GM23248 (cell line): Measurements from ENCODE around the gene TFEC. TPM values are rescaled to one million over a fixed set of nuclear protein-coding genes. Genes with fewer than 3 reads are reported as not detected.

ENCODE experiments used
- DNase-seq: peaks from one replicate; pipeline ENCODE4 v3.0.0-alpha.2; 2015
- H2AFZ ChIP-seq: fragments of 200-600 bp; sonication (generic); 2 replicates; pipeline ENCODE4 v1.6.1; 2016; ENCODE audit warnings: antibody characterized with exemption
- H3F3A ChIP-seq: fragments of 200-600 bp; sonication (generic); 2 replicates; pipeline ENCODE4 v1.6.1; 2016; ENCODE audit warnings: mild to moderate bottlenecking, antibody characterized with exemption, mixed run types; ENCODE audit not compliant: insufficient read depth
- H3K27ac ChIP-seq: fragments of 200-600 bp; sonication (generic); 2 replicates; pipeline ENCODE4 v1.5.1; 2016; ENCODE audit warnings: mild to moderate bottlenecking
- H3K27me3 ChIP-seq: fragments of 200-600 bp; sonication (generic); replicated peaks from 2 replicates; pipeline ENCODE4 v1.6.1; 2016; ENCODE audit warnings: mild to moderate bottlenecking; ENCODE audit not compliant: insufficient read depth
- H3K36me3 ChIP-seq: fragments of 200-600 bp; sonication (generic); 2 replicates; pipeline ENCODE4 v1.6.1; 2016; ENCODE audit warnings: low read depth, mild to moderate bottlenecking
- H3K4me1 ChIP-seq: fragments of 200-600 bp; sonication (generic); 2 replicates; pipeline ENCODE4 v1.6.1; 2016; ENCODE audit warnings: mild to moderate bottlenecking; ENCODE audit not compliant: insufficient read depth
- H3K4me2 ChIP-seq: fragments of 200-600 bp; sonication (generic); one replicate; pipeline ENCODE4 v1.6.1; 2016; ENCODE audit warnings: mild to moderate bottlenecking; ENCODE audit not compliant: unreplicated experiment
- H3K4me3 ChIP-seq: fragments of 200-600 bp; sonication (generic); 2 replicates; pipeline ENCODE4 v1.5.1; 2016; ENCODE audit warnings: mild to moderate bottlenecking
- H3K79me2 ChIP-seq: fragments of 200-600 bp; sonication (generic); 2 replicates; pipeline ENCODE4 v1.6.1; 2016; ENCODE audit warnings: mild to moderate bottlenecking; ENCODE audit not compliant: insufficient read depth
- H3K9ac ChIP-seq: fragments of 200-600 bp; sonication (generic); 2 replicates; pipeline ENCODE4 v1.6.1; 2016; ENCODE audit warnings: mild to moderate bottlenecking
- H3K9me2 ChIP-seq: fragments of 200-600 bp; sonication (generic); 2 replicates; pipeline ENCODE4 v1.6.1; 2016; ENCODE audit warnings: mixed run types, mild to moderate bottlenecking, moderate library complexity; ENCODE audit not compliant: insufficient read depth
- H3K9me3 ChIP-seq: fragments of 200-600 bp; sonication (generic); one replicate; pipeline ENCODE4 v1.6.1; 2017; ENCODE audit warnings: low read depth
- H4K20me1 ChIP-seq: fragments of 200-600 bp; sonication (generic); 2 replicates; pipeline ENCODE4 v1.6.0; 2016; ENCODE audit not compliant: insufficient read depth
- EZH2 ChIP-seq: fragments of 200-600 bp; sonication (generic); IDR thresholded peaks from 2 replicates; pipeline ENCODE4 v1.6.1; 2018; ENCODE audit warnings: antibody characterized with exemption, mild to moderate bottlenecking; ENCODE audit not compliant: insufficient read depth, poor library complexity, severe bottlenecking
- EZH2phosphoT487 ChIP-seq: fragments of 200-600 bp; sonication (generic); IDR thresholded peaks from 2 replicates; pipeline ENCODE4 v1.6.1; 2018; ENCODE audit warnings: antibody characterized with exemption, moderate library complexity, mild to moderate bottlenecking, low read depth; ENCODE audit not compliant: insufficient read depth
- whole genome bisulfite sequencing, 2 experiments: methylation state at CpG; one replicate each; pipeline ENCODE4 v1.1.6; 2015 to 2017; ENCODE audit warnings: low lambda C conversion rate in 2 of 2, low coverage in 1 of 2; ENCODE audit errors: missing lambda C conversion rate in 2 of 2; 5-methylcytosine and 5-hydroxymethylcytosine counted together
- in situ Hi-C: fragments of 300-500 bp; cut with MboI; formaldehyde crosslinking; loops from 2 replicates; pipeline ENCODE4 v1.15.0; 2020
- polyA plus RNA-seq: library from polyadenylated mRNA; unstranded; fragments of >200 nt; fragmentation: Nextera tagmentation; extraction: Ambion mirVana; gene quantifications from 2 replicates; pipeline ENCODE4 v1.2.1, GENCODE V29; 2016
- total RNA-seq: library from RNA; depleted of rRNA; stranded (reverse); fragments of >200 nt; shearing (Covaris generic); gene quantifications from 2 replicates; pipeline ENCODE4 v1.2.3, GENCODE V29; 2014; rRNA removed

The TFEC gene, protein sequence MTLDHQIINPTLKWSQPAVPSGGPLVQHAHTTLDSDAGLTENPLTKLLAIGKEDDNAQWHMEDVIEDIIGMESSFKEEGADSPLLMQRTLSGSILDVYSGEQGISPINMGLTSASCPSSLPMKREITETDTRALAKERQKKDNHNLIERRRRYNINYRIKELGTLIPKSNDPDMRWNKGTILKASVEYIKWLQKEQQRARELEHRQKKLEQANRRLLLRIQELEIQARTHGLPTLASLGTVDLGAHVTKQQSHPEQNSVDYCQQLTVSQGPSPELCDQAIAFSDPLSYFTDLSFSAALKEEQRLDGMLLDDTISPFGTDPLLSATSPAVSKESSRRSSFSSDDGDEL
- total RNA-seq, result 0.51 TPM in 1 of 2 replicates, not detected in the other
- polyA plus RNA-seq, result not detected in 2 replicates

DNA sequence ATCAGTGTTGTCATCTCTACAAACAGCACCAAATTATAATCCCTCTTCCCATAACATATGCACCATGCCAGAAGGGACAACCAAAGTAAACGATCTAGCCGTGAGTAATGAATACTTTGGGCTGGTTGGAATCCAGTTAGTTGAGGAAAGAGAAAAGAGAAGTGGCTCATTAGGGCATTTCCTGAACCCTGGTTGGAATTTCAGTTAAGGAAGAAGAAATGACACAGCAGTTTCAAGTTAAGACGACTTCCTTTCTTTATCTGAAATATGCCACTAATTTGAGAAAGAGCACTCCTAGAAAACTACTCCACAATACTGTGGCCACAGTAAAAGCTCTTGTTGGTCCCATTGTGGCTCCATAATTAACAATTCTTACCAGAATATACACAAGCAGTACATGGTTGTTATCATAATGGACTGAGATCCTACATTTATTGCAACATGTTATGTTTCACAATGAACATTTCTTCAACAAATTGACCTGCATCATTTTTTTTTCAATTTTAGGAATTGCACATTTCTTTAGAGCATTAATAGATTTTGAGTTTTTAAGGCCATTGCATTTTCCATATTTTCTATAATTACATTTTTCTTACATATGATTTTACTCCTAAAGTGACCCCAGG is at the start of gene TFEC:
Gene TFEC (minus strand): TSS at position 113 of the 626 bp plus-strand sequence. CDS start 46,322 bp downstream, outside the sequence.
- no peak within 1 kb of the TSS for H2AFZ ChIP-seq
- no peaks in the 10 kb centered on the region for H3F3A ChIP-seq
- no peaks in the 10 kb centered on the region for H3K79me2 ChIP-seq
- H3K9me2 ChIP-seq, result no peaks in the 10 kb centered on the region
- peaks cover 8% of the 10 kb centered on the region; the same call in 1 of the 2 replicates for H3K27me3 ChIP-seq
- no peaks in the 10 kb centered on the region for H3K4me1 ChIP-seq
- H3K4me2 ChIP-seq, result no peak within 1 kb of the TSS
- no peaks in the 10 kb centered on the region for H4K20me1 ChIP-seq
- TF ChIP-seq EZH2, result no peak
- TF ChIP-seq EZH2phosphoT487, result no peak
- in situ Hi-C loops, result no loop called here
- WGBS, 2 experiments, result 47 to 53% methylated on average over 3 of the region's 3 CpGs
- H3K36me3 ChIP-seq, result no peaks in the 10 kb centered on the region
- DNase-seq, result no peak
- no peak within 1 kb of the TSS for H3K27ac ChIP-seq
- H3K9ac ChIP-seq, result no peak within 1 kb of the TSS
- no peak within 1 kb of the TSS for H3K4me3 ChIP-seq
- no peaks in the 10 kb centered on the region for H3K9me3 ChIP-seq

DNA sequence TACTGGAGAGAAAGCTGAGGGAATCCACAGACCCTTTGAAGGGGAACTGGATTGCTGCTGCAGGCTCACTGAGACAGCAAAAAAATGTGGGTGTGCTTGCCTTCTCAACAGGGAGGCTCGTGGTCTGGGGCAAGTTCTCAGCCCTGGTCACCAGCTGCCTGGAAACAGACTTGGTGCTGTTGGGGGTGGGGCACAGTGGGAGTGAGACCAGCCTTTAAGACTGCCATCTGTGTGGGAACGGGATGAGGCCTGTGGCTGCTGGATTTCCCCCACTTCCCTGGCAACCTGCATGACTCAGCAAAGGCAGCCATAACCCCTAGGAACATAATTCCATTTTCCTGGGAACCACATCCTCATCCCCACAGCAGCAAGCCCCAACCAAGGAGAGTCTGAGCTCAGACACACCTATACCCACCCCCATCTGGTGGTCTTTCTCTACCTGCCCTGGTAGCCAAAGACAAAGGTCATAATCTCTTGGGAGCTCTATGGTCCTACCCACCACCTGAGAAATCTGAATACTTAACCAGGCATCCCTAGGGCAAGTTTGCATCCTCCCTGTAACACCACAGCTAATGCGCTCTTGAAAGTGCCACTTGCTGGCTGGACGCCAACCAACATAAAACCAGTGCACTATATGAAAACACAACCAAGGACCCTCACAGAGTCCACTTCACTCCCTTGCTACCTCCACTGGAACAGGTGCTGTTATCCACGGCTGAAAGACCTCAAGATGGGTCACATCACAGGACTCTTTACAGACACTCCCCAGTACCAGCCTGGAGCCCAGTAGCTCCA is 45.0 kb upstream of the TFEC start:
- in situ Hi-C loops, result no loop called here
- Histone ChIP-seq H3K4me2 (no peak overlapping the region), H3K27ac (no peak overlapping the region), H3K9me3 (no peaks in the 10 kb centered on the region), H3K4me1 (no peaks in the 10 kb centered on the region), H3K36me3 (no peaks in the 10 kb centered on the region), H4K20me1 (no peaks in the 10 kb centered on the region), H3F3A (no peaks in the 10 kb centered on the region), H3K9ac (no peak overlapping the region), H3K9me2 (no peaks in the 10 kb centered on the region), H3K4me3 (no peak overlapping the region), H2AFZ (no peak overlapping the region), H3K27me3 (no peaks in the 10 kb centered on the region), H3K79me2 (no peaks in the 10 kb centered on the region)
- TF ChIP-seq EZH2phosphoT487, result no peak
- TF ChIP-seq EZH2, result no peak
- 44 to 51% methylated on average over 5 of the region's 5 CpGs for WGBS, 2 experiments
- DNase-seq, result no peak

DNA sequence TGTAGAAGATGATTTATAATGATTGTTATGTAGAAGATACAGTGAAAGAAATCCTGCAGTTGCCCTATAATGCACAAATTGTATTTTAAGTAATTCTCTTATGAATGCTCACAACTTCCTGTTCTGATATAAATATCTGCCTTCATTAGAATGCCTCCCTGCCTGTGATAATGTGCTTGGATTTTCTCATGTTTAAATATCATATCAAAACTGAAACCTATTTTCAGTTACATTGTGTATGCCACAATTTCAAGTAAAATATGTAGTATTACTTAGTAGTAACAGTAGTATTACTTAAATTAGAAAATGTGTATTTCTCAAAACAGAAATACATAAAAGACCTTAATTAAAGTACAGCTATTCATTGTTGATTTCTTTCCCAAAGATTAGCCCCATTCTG is 41.1 kb upstream of the TFEC start:
- Histone ChIP-seq H3K79me2 (no peaks in the 10 kb centered on the region), H3K4me1 (no peaks in the 10 kb centered on the region), H3K4me2 (no peak overlapping the region), H3K36me3 (no peaks in the 10 kb centered on the region), H3K9me2 (no peaks in the 10 kb centered on the region), H3K9ac (no peak overlapping the region), H3K4me3 (no peak overlapping the region), H4K20me1 (no peaks in the 10 kb centered on the region), H3K9me3 (no peaks in the 10 kb centered on the region), H3K27ac (no peak overlapping the region), H2AFZ (no peak overlapping the region), H3F3A (no peaks in the 10 kb centered on the region), H3K27me3 (no peaks in the 10 kb centered on the region)
- TF ChIP-seq EZH2phosphoT487 (no peak), EZH2 (no peak)
- in situ Hi-C loops, result no loop called here
- no peak for DNase-seq

DNA sequence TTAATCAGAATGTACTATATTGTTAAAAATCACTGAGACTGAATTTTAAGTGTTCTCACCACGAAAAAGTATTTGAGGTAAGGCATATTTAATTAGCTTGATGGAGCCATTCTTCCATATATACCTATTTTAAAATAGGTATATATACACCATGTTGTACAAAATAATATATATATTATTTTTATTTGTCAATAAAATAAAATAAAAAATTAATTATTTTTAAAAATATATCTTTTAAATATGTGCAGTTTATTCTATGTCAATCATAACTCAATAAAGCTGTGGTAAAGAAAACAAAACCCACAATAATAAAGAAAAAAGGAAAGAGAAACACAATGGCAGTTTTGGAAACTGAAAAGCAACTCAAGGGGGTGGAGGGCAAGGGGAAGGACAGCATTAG is 33.6 kb upstream of the TFEC start:
- H3K9me2 ChIP-seq, result no peaks in the 10 kb centered on the region
- H3F3A ChIP-seq, result no peaks in the 10 kb centered on the region
- no peak for TF ChIP-seq EZH2
- 7 to 14% methylated on average over 1 of the region's 1 CpG for WGBS, 2 experiments
- H3K79me2 ChIP-seq, result no peaks in the 10 kb centered on the region
- no peak overlapping the region for H3K9ac ChIP-seq
- no peak overlapping the region for H2AFZ ChIP-seq
- no peak overlapping the region for H3K27ac ChIP-seq
- DNase-seq, result no peak
- H3K4me2 ChIP-seq, result no peak overlapping the region
- H3K27me3 ChIP-seq, result no peaks in the 10 kb centered on the region; the same call in 1 of the 2 replicates
- H4K20me1 ChIP-seq, result no peaks in the 10 kb centered on the region
- in situ Hi-C loops, result no loop called here
- no peaks in the 10 kb centered on the region for H3K4me1 ChIP-seq
- no peak overlapping the region for H3K4me3 ChIP-seq
- no peaks in the 10 kb centered on the region for H3K9me3 ChIP-seq
- H3K36me3 ChIP-seq, result no peaks in the 10 kb centered on the region
